A549 (cell line): ENCODE results near the gene SLX9. TPM values are rescaled to one million over a fixed set of nuclear protein-coding genes. Genes with fewer than 3 reads are reported as not detected.

Experiments used
- ATAC-seq, 2 experiments: fragments of 200-7000 bp in 1 of 2; fragments of >200 bp in 1 of 2; cut with Nextera tagmentation in 1 of 2; cut with Tn5 transposase in 1 of 2; 3 replicates each; pipeline versions ENCODE4 v1.8.0 to v1.9.1; 2018 to 2020; ENCODE audit warnings: mild to moderate bottlenecking in 1 of 2, moderate library complexity in 1 of 2
- CTCF ChIA-PET: fragments of 300-600 bp; sonication (Branson Sonifier 250); formaldehyde crosslinking; extraction: SDS; loops from one replicate; lab custom pipeline; 2021; ENCODE audit warnings: antibody characterized with exemption, inconsistent platforms; lab: Yijun Ruan, JAX
- POLR2A ChIA-PET: fragments of 350-600 bp; formaldehyde crosslinking; extraction: SDS; loops from one replicate; lab custom pipeline; 2021; ENCODE audit warnings: antibody characterized with exemption, inconsistent platforms; lab: Yijun Ruan, JAX
- DNase-seq, 2 experiments: peaks; one replicate each; pipeline versions ENCODE4 v3.0.0 to v3.0.0-alpha.2; 2011 to 2016; ENCODE audit warnings: low read depth in 1 of 2, low spot score in 1 of 2
- FAIRE-seq: peaks from 2 replicates; lab custom pipeline; 2011; peaks lifted over from hg19 to GRCh38; lab: Jason Lieb, UNC
- H3K27ac ChIP-seq, 2 experiments: fragments of >200 bp; sonication (Bioruptor Twin); formaldehyde crosslinking; 3 replicates each; pipeline ENCODE4 v1.5.1; 2016 to 2017
- H3K4me1 ChIP-seq: fragments of >200 bp; sonication (Bioruptor Twin); formaldehyde crosslinking; 3 replicates; pipeline ENCODE4 v1.6.1; 2016
- H3K4me2 ChIP-seq: fragments of >200 bp; sonication (Bioruptor Twin); formaldehyde crosslinking; 3 replicates; pipeline ENCODE4 v1.6.1; 2016
- H3K4me3 ChIP-seq: fragments of >200 bp; sonication (Bioruptor Twin); formaldehyde crosslinking; 3 replicates; pipeline ENCODE4 v1.5.1; 2016
- H3K9me3 ChIP-seq: fragments of >200 bp; sonication (Bioruptor Twin); formaldehyde crosslinking; 3 replicates; pipeline ENCODE4 v1.6.1; 2016
- BCL3 ChIP-seq: fragments of >200 bp; sonication (Bioruptor Twin); formaldehyde crosslinking; IDR thresholded peaks from 3 replicates; pipeline ENCODE4 v1.6.1; 2016
- BHLHE40 ChIP-seq: IDR thresholded peaks from 2 replicates; pipeline ENCODE4 v1.6.1; 2012; ENCODE audit warnings: low read depth, low read length, inconsistent platforms
- CHD2 ChIP-seq: fragments of 150-350 bp; IDR thresholded peaks from 2 replicates; pipeline ENCODE4 v1.6.1; 2014; ENCODE audit warnings: low read length; ENCODE audit not compliant: partially characterized antibody
- ESRRA ChIP-seq: fragments of 150-350 bp; IDR thresholded peaks from 2 replicates; pipeline ENCODE4 v1.6.1; 2014; ENCODE audit warnings: mild to moderate bottlenecking, low read length, borderline replicate concordance
- GATA3 ChIP-seq: IDR thresholded peaks from 2 replicates; pipeline ENCODE4 v1.6.1; 2012; ENCODE audit warnings: borderline replicate concordance
- HES2 ChIP-seq: fragments of >200 bp; sonication (Bioruptor Twin); formaldehyde crosslinking; IDR thresholded peaks from 2 replicates; pipeline ENCODE4 v1.6.1; 2016
- JUNB ChIP-seq: fragments of >200 bp; sonication (Bioruptor Twin); formaldehyde crosslinking; IDR thresholded peaks from 2 replicates; pipeline ENCODE4 v1.6.1; 2016
- KDM5A ChIP-seq: fragments of 200-600 bp; sonication (generic); IDR thresholded peaks from 2 replicates; pipeline ENCODE4 v1.6.1; 2016; ENCODE audit warnings: antibody characterized with exemption, mild to moderate bottlenecking
- MAX ChIP-seq: IDR thresholded peaks from 2 replicates; pipeline ENCODE4 v1.6.1; 2012
- MYC ChIP-seq: IDR thresholded peaks from 2 replicates; pipeline ENCODE4 v1.6.1; 2012; ENCODE audit warnings: mild to moderate bottlenecking, inconsistent platforms, low read length, improper control_type of control experiment, borderline replicate concordance
- NFE2L2 ChIP-seq: fragments of 150-350 bp; conservative IDR thresholded peaks from 2 replicates; pipeline ENCODE4 v1.6.1; 2014; ENCODE audit warnings: low read length
- NPAS2 ChIP-seq: fragments of 250-450 bp; sonication (Bioruptor Pico); IDR thresholded peaks from 2 replicates; pipeline ENCODE4 v1.8.0; 2022; ENCODE audit warnings: mild to moderate bottlenecking, moderate library complexity, borderline replicate concordance
- PBX3 ChIP-seq: IDR thresholded peaks from 2 replicates; pipeline ENCODE4 v1.6.1; 2012
- REST ChIP-seq: fragments of 200-600 bp; sonication (generic); IDR thresholded peaks from 2 replicates; pipeline ENCODE4 v1.6.1; 2016; ENCODE audit warnings: antibody characterized with exemption, mild to moderate bottlenecking, moderate library complexity
- RNF2 ChIP-seq: fragments of 200-600 bp; sonication (generic); IDR thresholded peaks from 2 replicates; pipeline ENCODE4 v1.6.1; 2016; ENCODE audit warnings: low read depth, mild to moderate bottlenecking, antibody characterized with exemption, moderate library complexity, borderline replicate concordance
- ZNF302 ChIP-seq: fragments of 250-450 bp; sonication (Bioruptor Pico); IDR thresholded peaks from 2 replicates; pipeline ENCODE4 v1.9.0; 2021; ENCODE audit warnings: inconsistent platforms, mild to moderate bottlenecking, moderate library complexity
- WGBS: methylation state at CpG from one replicate; pipeline ENCODE4 v1.1.6; 2017; ENCODE audit errors: missing lambda C conversion rate; 5-methylcytosine and 5-hydroxymethylcytosine counted together
- polyA plus RNA-seq, 4 experiments: library from polyadenylated mRNA; depleted of rRNA in 3 of 4; stranded (reverse); fragments of >200 nt; fragmentation: RNase III in 1 of 4; extraction: RNeasy Plus Mini Kit Qiagen cat#74134 plus additional on column Dnase treatment in 1 of 4; gene quantifications; 2 replicates in 3 of 4; 3 replicates in 1 of 4; pipeline ENCODE4 v1.2.3, GENCODE V29; 2011 to 2017
- TF ChIP-seq, protein P1 (sequence below): fragments of >200 bp; sonication (Bioruptor Twin); formaldehyde crosslinking; IDR thresholded peaks from 3 replicates; pipeline ENCODE4 v1.5.1; 2016

The SLX9 gene
- polyA plus RNA-seq, 2 of the 4 experiments (the other 2 are of a cell fraction): 26.9 to 40.6 TPM

GRCh38 chr21:44993321-44994046 lies 53.7 kb downstream of the SLX9 start:
- H3K4me1 ChIP-seq: no peaks in the 10 kb centered on the region
- H3K27ac ChIP-seq: no peak overlapping the region
- 82% methylated on average over 7 of the region's 20 CpGs for WGBS
- H3K4me2 ChIP-seq: no peak overlapping the region
- no peak overlapping the region for H3K4me3 ChIP-seq
- DNase-seq (no peak), ATAC-seq (no peak), FAIRE-seq (no peak)
- ChIA-PET CTCF (no interaction called here), POLR2A (no interaction called here)
- no peaks in the 10 kb centered on the region for H3K9me3 ChIP-seq
- TF ChIP-seq NFE2L2 (no peak), MYC (no peak), REST (no peak), KDM5A (no peak), BCL3 (no peak), RNF2 (no peak), GATA3 (no peak), HES2 (no peak), CHD2 (no peak), ZNF302 (no peak), NPAS2 (CRISPR knock-in tag) (no peak), PBX3 (no peak), ESRRA (no peak), BHLHE40 (no peak), JUNB (no peak), MAX (no peak)
- TF ChIP-seq, protein P1, sequence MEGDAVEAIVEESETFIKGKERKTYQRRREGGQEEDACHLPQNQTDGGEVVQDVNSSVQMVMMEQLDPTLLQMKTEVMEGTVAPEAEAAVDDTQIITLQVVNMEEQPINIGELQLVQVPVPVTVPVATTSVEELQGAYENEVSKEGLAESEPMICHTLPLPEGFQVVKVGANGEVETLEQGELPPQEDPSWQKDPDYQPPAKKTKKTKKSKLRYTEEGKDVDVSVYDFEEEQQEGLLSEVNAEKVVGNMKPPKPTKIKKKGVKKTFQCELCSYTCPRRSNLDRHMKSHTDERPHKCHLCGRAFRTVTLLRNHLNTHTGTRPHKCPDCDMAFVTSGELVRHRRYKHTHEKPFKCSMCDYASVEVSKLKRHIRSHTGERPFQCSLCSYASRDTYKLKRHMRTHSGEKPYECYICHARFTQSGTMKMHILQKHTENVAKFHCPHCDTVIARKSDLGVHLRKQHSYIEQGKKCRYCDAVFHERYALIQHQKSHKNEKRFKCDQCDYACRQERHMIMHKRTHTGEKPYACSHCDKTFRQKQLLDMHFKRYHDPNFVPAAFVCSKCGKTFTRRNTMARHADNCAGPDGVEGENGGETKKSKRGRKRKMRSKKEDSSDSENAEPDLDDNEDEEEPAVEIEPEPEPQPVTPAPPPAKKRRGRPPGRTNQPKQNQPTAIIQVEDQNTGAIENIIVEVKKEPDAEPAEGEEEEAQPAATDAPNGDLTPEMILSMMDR: no peak
